Stomach (tissue), 4 donors: ENCODE data around the gene GJC3.

Experiments used
- CTCF ChIP-seq, 7 experiments: fragments of 450-650 bp in 4 of 7; fragments of 200-600 bp in 3 of 7; sonication (generic) in 3 of 7; IDR thresholded peaks; one replicate each; pipeline ENCODE4 v1.5.1; 2016 to 2019; ENCODE audit warnings: antibody characterized with exemption in 7 of 7, control low read depth in 2 of 7, mild to moderate bottlenecking in 1 of 7
- POLR2A ChIP-seq, 4 donors: fragments of 450-650 bp; IDR thresholded peaks; one replicate each; pipeline ENCODE4 v1.6.1; 2016; ENCODE audit warnings: antibody characterized with exemption in 4 of 4, control low read depth in 2 of 4, mild to moderate bottlenecking in 1 of 4, moderate library complexity in 1 of 4
- POLR2AphosphoS5 ChIP-seq, 3 donors: sonication (generic); formaldehyde crosslinking; IDR thresholded peaks; one replicate each; pipeline ENCODE4 v1.6.1; 2016; ENCODE audit warnings: antibody characterized with exemption in 3 of 3

GRCh38 chr7:99943641-99944496, 14.4 kb upstream of the GJC3 start:
- no peak for TF ChIP-seq CTCF (IDR thresholded peaks at IDR 0.05)
- no peak for TF ChIP-seq POLR2A (IDR thresholded peaks at IDR 0.05)
- TF ChIP-seq POLR2AphosphoS5 (IDR thresholded peaks at IDR 0.05), result no peak
